GM12872 (cell line): ENCODE measurements around the gene ZNF75A.

Experiments
- TF ChIP-seq, protein P1 (sequence below): IDR thresholded peaks from 3 replicates; pipeline ENCODE4 v1.5.1; 2011; ENCODE audit warnings: low read depth, mild to moderate bottlenecking, low read length, moderate library complexity; ENCODE audit not compliant: insufficient read depth

ZNF75A gene

DNA sequence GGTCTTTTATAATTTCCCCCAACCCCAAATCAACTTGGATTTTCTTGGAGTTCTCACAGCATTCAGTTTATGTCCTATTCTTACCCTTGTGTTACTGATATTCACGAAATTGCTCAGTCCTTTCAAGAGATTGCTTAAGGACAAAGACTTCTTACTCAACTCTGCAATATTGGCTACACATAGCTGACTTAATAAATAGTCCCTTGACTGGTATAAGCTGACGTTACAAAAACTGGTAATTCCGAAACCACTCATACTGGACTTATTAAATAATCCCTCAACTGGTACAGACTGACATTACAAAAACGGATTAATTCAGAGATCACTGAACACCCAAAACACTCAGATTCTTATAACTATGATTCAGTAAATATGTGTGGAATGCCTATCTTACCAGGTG lies 927 bp upstream of the ZNF75A start:
- TF ChIP-seq, protein P1, sequence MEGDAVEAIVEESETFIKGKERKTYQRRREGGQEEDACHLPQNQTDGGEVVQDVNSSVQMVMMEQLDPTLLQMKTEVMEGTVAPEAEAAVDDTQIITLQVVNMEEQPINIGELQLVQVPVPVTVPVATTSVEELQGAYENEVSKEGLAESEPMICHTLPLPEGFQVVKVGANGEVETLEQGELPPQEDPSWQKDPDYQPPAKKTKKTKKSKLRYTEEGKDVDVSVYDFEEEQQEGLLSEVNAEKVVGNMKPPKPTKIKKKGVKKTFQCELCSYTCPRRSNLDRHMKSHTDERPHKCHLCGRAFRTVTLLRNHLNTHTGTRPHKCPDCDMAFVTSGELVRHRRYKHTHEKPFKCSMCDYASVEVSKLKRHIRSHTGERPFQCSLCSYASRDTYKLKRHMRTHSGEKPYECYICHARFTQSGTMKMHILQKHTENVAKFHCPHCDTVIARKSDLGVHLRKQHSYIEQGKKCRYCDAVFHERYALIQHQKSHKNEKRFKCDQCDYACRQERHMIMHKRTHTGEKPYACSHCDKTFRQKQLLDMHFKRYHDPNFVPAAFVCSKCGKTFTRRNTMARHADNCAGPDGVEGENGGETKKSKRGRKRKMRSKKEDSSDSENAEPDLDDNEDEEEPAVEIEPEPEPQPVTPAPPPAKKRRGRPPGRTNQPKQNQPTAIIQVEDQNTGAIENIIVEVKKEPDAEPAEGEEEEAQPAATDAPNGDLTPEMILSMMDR: no peak

DNA sequence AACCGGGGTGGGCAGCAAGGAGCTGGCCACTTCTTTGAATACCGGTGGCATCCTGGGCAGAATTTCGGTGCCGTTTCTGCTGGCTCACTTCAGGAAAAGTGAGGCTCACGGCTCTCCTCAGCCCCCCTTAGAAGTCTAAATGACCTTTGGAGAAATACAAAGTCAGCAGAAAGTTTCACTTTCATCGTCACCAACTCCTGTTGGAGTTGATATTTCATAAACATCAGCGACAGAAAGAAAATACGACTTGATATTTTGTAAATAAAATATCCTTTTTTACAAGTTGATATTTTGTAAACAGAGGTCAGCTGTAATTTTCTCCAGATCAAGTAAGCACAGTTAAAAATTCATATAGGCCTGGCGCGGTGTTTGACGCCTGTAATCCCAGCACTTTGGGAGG lies 781 bp downstream of the ZNF75A start:
- TF ChIP-seq, protein P1: no peak

DNA sequence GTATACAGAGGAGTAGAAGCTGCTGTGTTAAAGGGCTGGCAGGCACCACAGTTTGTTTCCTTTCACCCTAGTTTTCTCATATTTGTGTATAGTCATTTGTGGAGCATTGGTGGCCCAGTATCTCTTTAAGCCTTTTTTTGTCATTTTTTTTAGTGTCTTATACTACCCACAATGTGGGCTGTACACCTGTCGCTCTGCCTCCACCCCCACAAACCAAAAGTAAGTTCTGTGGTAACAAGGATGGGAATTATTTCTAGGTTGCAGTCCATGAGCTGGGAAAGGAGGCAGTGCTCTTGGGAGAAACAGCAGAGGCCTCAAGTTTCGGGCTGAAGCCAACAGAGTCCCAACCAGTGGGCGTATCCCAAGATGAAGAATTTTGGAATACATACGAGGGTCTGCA lies 6.2 kb downstream of the ZNF75A start:
- TF ChIP-seq, protein P1: no peak

DNA sequence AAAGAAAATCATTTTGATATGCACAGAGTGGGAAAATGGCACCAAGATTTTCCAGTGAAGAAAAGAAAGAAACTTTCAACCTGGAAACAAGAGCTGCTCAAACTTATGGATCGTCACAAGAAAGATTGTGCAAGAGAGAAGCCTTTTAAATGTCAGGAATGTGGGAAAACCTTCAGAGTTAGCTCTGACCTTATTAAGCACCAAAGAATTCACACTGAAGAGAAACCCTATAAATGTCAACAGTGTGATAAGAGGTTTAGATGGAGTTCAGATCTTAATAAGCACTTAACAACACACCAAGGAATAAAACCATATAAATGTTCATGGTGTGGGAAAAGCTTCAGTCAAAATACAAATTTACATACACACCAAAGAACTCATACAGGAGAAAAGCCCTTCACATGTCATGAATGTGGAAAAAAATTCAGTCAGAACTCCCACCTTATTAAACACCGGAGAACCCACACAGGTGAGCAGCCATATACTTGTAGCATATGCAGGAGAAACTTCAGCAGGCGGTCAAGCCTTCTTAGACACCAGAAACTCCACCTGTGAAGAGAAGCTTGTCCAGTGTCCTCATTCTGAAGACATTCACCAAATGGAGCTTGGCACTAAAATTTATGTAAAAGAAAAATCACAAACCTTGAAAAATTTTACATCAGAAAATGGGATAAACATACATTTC lies 12.2 kb downstream of the ZNF75A start:
- TF ChIP-seq, protein P1: no peak

DNA sequence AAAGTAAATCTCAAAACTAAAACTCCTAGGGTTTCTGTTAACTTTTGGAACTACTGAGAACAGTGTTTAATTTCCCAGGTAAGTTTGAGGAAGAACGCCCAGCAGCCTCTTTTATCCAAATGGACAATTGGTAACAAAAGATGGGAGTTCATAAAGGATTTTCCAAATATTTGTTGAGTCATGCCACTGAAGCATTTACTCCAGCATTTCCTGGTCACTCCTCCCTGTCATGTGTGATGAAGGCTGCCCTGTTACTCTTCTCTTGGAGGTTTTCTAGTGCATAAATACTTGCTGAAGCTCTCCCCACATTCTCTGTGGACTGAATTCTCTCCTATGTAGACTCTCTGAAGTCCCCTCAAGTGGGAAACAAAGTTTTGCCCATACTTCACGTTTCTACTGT lies 16.5 kb downstream of the ZNF75A start:
- TF ChIP-seq, protein P1: no peak

DNA sequence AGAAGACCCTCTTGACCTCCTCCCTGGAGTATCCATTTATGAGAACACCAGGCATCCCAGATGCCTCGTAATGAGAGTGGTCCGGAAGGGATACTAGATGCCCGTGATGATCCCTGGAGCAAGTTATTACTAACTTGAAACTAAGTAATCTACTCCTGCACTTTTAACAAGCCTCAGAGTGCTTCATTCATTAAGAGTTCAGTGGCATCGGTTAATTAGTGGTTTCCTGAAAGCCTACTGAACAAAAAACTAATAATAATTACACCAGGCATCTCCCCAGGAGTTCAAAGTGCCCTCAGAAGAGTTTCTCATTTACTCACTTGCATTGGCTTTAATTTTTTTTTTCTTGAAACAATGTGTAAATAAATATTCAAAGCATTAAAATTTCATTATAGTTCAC lies 22.2 kb downstream of the ZNF75A start:
- TF ChIP-seq, protein P1: no peak

DNA sequence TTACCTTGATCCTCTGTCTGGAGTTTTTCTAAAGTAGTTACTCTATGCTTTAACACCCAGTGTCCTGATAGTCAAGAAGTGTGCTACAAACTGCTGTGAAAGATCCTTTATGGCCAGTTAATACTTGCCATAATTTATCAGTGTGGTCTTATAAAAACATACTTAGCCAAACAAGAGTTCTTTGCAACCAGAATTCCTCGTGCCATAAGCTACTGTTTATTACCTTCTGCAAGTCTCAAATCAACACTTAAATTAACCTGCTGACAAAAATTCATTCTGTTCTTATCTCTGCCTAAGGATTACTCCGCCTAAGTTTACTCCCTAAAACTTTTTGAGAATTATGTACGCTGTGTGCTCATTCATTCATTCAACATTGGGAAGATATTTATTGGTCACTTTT lies 22.8 kb downstream of the ZNF75A start:
- TF ChIP-seq, protein P1: no peak
